Naive B cell (primary cell): ENCODE data around the gene BMI1. TPM values are rescaled to one million over a fixed set of nuclear protein-coding genes. Genes with fewer than 3 reads are reported as not detected.
"Not testable (repeated sequence)": the region's sequence is repeated elsewhere in the genome, so short reads cannot be mapped to it uniquely, and the experiment has no call there.

ENCODE experiments used
- ATAC-seq, 2 donors: fragments of 150-1000 bp; cut with Tn5 transposase; 2 replicates each; pipeline ENCODE4 v1.10.0; 2021; ENCODE audit warnings: low read depth in 2 of 2, mild to moderate bottlenecking in 2 of 2, moderate library complexity in 2 of 2
- DNase-seq: peaks from one replicate; pipeline ENCODE4 v3.0.0; 2022
- H3K27ac Mint-ChIP-seq, 6 donors: one replicate each; pipeline ENCODE4 v1.8.0; 2020 to 2022; ENCODE audit warnings: mild to moderate bottlenecking in 6 of 6, mixed read lengths in 6 of 6, moderate library complexity in 5 of 6, inconsistent platforms in 2 of 6
- H3K27me3 Mint-ChIP-seq, 3 donors: one replicate each; pipeline ENCODE4 v1.8.0; 2021 to 2022; ENCODE audit warnings: mixed read lengths in 3 of 3, mild to moderate bottlenecking in 1 of 3
- H3K36me3 Mint-ChIP-seq, 2 donors: one replicate each; pipeline ENCODE4 v1.8.0; 2020 to 2022; ENCODE audit warnings: mixed read lengths in 2 of 2, inconsistent platforms in 1 of 2, mild to moderate bottlenecking in 1 of 2
- H3K4me1 Mint-ChIP-seq, 3 donors: one replicate each; pipeline ENCODE4 v1.8.0; 2020 to 2022; ENCODE audit warnings: mixed read lengths in 3 of 3, inconsistent platforms in 1 of 3, mild to moderate bottlenecking in 1 of 3, moderate library complexity in 1 of 3
- H3K4me3 Mint-ChIP-seq, 8 donors: one replicate each; pipeline ENCODE4 v1.8.0; 2020 to 2022; ENCODE audit warnings: mild to moderate bottlenecking in 8 of 8, mixed read lengths in 8 of 8, moderate library complexity in 8 of 8, inconsistent platforms in 2 of 8
- H3K9me3 Mint-ChIP-seq, 7 donors: one replicate each; pipeline ENCODE4 v1.8.0; 2020 to 2022; ENCODE audit warnings: mixed read lengths in 7 of 7, mild to moderate bottlenecking in 5 of 7, inconsistent platforms in 2 of 7, moderate library complexity in 1 of 7
- polyA plus RNA-seq, 6 donors: library from polyadenylated mRNA; unstranded; fragments of 300-500 nt; fragmentation: Illumina TruSeq; gene quantifications; one replicate each; pipeline ENCODE4 v1.2.3, GENCODE V29; 2021; ENCODE audit warnings: low read depth in 6 of 6

Gene BMI1
- polyA plus RNA-seq: 10 to 100 TPM; 28.3 to 45.7 (median 33.3) TPM

GRCh38 chr10:22320591-22321155 is at the start of gene BMI1:
Gene BMI1, plus strand, starts transcription at chr10:22321099. Its CDS starts 5,351 bp downstream, at chr10:22326450.
- Mint-ChIP-seq H3K27me3 (peaks cover 0 to 5% (median 0%) of the 10 kb centered on the region in 3 donors), H3K4me1 (peaks cover 39 to 61% (median 39%) of the 10 kb centered on the region in 3 donors), H3K9me3 (peaks cover 0 to 4% (median 0%) of the 10 kb centered on the region in 7 donors), H3K4me3 (peak within 1 kb of the TSS; percentile 92 to 97 (median 94)), H3K36me3 (peaks cover 0 to 7% of the 10 kb centered on the region in 2 donors), H3K27ac (peak within 1 kb of the TSS; percentile 87 to 98 (median 96))
- peak; percentile 59 for DNase-seq
- ATAC-seq: peak; percentile 17 to 26

- DNase-seq: no peak
- Mint-ChIP-seq H3K4me3 (no peak overlapping the region), H3K36me3 (no peaks in the 10 kb centered on the region)
Observed at GRCh38 chr10:22271786-22272185, 49.1 kb upstream of the BMI1 start.

DNA sequence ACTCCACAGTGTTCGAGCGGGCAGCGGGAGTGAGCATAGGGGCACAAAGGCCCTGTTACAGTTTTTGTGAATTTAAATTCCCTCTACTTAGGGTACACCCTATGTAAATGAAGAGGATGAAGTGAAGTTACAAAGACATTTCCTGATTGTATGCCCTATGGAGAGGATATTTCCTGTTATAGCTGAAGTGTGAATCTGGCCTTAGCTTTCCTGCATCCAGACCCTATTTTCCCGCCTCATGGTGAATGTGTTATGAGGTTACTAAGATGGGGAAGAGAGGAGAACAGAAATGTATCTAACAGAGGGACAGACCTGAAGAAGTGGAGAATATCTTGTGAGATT is 42.5 kb upstream of the BMI1 start:
- Mint-ChIP-seq H3K4me1 (no peaks in the 10 kb centered on the region), H3K27ac (no peak overlapping the region), H3K9me3 (no peaks in the 10 kb centered on the region), H3K27me3 (peaks cover 10 to 14% (median 13%) of the 10 kb centered on the region in 3 donors), H3K4me3 (peak overlapping the region in 1 of 8 donors; percentile 85), H3K36me3 (no peaks in the 10 kb centered on the region)
- ATAC-seq (no peak), DNase-seq (no peak)

More at GRCh38 chr10:22271786-22272185, 49.1 kb upstream of the BMI1 start:
- no peak overlapping the region for H3K27ac Mint-ChIP-seq
- H3K4me1 Mint-ChIP-seq: peaks cover 0 to 2% (median 0%) of the 10 kb centered on the region in 3 donors
- no peak for ATAC-seq
- no peaks in the 10 kb centered on the region for H3K9me3 Mint-ChIP-seq
- H3K27me3 Mint-ChIP-seq: peaks cover 4 to 5% (median 4%) of the 10 kb centered on the region in 3 donors

DNA sequence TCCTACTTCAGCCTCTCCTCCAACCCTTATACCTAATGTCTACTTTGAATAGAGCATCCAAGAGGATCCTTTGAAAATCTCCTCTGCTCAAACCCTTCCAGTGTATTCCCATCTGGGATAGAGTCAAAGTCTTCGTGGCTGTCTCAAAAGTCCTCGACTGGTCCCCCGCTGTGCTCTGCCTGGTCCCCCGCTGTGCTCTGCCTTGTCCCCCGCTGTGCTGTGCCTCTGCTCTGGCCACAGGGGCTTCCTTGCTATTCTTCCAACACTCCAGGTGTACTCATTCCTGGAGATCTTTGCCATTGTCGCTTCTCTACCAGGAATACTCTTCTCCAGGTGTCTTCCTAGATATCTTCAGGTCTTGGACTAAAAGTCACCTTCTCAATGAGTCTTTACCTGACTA is 40.8 kb upstream of the BMI1 start:
- no peaks in the 10 kb centered on the region for H3K36me3 Mint-ChIP-seq
- ATAC-seq (no peak), DNase-seq (no peak)
- H3K9me3 Mint-ChIP-seq: no peaks in the 10 kb centered on the region
- H3K4me3 Mint-ChIP-seq: no peak overlapping the region
- H3K4me1 Mint-ChIP-seq: no peaks in the 10 kb centered on the region
- H3K27ac Mint-ChIP-seq: no peak overlapping the region
- H3K27me3 Mint-ChIP-seq: peaks cover 10 to 14% (median 13%) of the 10 kb centered on the region in 3 donors

DNA sequence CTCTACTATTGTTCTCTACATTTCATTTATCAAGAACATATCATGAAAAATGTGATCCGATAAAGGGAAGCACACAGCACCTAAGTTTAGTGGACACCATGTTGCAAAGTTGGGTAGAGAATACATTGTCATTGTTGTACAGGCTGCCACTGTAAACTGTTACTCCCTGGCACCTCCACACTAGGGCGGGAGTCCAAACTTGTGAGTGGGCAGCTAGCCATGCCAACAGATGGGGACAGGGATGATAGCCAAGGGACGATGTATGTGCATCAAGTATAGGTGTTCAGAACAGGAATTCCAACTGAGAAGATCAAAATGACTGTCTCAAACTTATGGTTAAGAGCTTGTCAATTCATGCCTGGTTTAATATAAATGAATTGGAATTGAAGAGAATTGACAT is 35.8 kb upstream of the BMI1 start:
- Mint-ChIP-seq H3K27me3 (peaks cover 3 to 11% (median 3%) of the 10 kb centered on the region in 3 donors), H3K27ac (no peak overlapping the region), H3K36me3 (no peaks in the 10 kb centered on the region), H3K9me3 (peaks cover 0 to 4% (median 0%) of the 10 kb centered on the region in 7 donors), H3K4me1 (no peaks in the 10 kb centered on the region), H3K4me3 (no peak overlapping the region)
- no peak for ATAC-seq
- DNase-seq: no peak

DNA sequence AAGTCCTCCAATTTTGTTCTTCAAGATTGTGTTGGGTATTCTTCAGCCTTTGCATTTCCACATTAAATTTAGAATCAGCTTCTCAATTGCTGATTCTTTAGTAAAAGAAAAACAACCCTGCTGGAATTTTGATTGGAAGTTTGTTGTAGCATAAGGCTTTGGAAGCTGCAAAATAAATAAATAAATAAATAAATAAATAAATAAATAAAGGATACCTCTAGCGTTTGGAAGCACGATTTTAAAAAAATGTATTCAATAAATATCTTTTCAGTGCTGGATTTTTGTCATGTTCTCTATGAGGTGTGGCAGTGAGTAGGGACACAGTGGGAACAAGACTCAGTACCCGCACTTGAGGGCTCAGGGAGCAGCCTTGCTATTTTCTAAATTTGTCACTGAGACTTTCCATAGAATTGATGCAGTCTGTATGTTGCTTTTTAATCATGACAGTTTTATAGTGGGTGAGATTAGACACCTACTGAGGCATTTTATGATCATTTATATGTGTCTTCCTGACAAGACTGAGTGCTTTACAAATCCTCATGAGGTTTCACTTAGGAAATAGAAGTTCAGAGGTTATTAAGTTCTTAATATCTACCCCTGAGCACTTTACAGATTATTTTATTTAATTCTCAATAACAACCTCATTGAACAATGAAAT is 27.0 kb upstream of the BMI1 start:
- ATAC-seq: no peak
- no peak for DNase-seq
- H3K27me3 Mint-ChIP-seq: peaks cover 0 to 27% (median 22%) of the 10 kb centered on the region in 3 donors
- H3K4me1 Mint-ChIP-seq: no peaks in the 10 kb centered on the region
- no peaks in the 10 kb centered on the region for H3K36me3 Mint-ChIP-seq
- H3K9me3 Mint-ChIP-seq: peaks cover 0 to 15% (median 0%) of the 10 kb centered on the region in 7 donors
- no peak overlapping the region for H3K4me3 Mint-ChIP-seq
- H3K27ac Mint-ChIP-seq: no peak overlapping the region

DNA sequence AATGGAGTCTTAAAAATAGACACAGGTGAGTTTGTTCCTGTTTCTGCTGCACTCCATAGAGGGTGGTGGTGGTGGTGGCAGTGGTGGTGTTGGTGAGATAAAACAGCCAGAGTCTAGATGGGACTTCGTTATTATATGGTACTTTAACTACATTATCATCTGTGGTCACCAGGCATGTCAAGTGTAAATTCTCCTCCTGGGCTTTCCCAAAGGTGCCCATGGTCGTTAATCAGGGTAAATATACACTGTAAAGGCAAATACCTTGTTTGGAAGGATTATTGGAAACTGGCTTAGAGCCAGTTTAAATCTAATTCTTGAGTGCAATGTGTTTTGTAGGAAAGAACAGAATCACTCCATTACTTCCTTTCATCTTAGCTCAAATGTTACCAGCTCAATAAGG is 26.2 kb upstream of the BMI1 start:
- no peaks in the 10 kb centered on the region for H3K4me1 Mint-ChIP-seq
- DNase-seq: no peak
- H3K27me3 Mint-ChIP-seq: peaks cover 0 to 27% (median 18%) of the 10 kb centered on the region in 3 donors
- H3K36me3 Mint-ChIP-seq: no peaks in the 10 kb centered on the region
- peaks cover 0 to 15% (median 0%) of the 10 kb centered on the region in 7 donors for H3K9me3 Mint-ChIP-seq
- no peak for ATAC-seq
- H3K27ac Mint-ChIP-seq: no peak overlapping the region
- H3K4me3 Mint-ChIP-seq: no peak overlapping the region

DNA sequence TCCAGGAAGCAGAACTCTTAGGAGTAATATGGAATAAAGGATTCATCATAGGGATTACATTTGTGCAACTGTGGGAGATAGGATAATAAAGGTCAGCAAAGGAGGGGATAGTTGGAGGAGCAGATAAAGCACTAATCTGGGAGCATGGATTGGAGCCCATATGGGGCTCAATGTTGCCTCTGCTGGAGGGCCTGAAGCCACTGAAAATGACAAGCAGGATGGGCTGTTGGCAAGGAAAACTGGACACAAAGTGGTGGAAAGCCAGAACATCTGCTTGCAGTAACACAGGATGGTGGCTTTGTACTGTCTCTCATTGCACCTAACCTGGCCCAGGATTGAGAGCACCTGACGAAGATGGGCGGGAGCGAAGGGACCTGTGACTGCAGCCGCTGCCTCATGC is 19.7 kb upstream of the BMI1 start:
- no peaks in the 10 kb centered on the region for H3K4me1 Mint-ChIP-seq
- no peak overlapping the region for H3K4me3 Mint-ChIP-seq
- H3K27me3 Mint-ChIP-seq: peaks cover 5 to 26% (median 26%) of the 10 kb centered on the region in 3 donors
- H3K27ac Mint-ChIP-seq: peak overlapping the region in 1 of 6 donors; percentile 83
- no peaks in the 10 kb centered on the region for H3K36me3 Mint-ChIP-seq
- ATAC-seq: no peak
- DNase-seq: no peak
- no peaks in the 10 kb centered on the region for H3K9me3 Mint-ChIP-seq

DNA sequence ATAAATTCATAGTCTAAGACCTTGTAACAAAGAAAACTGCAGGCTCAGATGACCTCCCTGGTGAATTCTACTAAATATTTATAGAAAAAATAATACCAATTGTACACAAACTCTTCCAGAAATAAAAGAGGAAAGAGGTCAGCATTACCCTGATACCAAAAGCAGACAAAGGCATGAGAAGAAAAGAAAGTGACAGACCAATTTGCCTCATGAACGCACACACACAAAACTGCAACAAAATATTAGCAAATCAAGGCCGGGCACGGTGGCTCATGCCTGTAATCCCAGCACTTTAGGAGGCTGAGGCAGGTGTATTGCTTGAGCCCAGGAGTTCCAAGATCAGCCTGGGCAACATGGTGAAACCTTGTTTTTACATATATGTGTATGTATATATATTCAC is 17.4 kb upstream of the BMI1 start:
- Mint-ChIP-seq H3K9me3 (no peaks in the 10 kb centered on the region), H3K27ac (no peak overlapping the region), H3K4me3 (no peak overlapping the region), H3K36me3 (no peaks in the 10 kb centered on the region), H3K4me1 (no peaks in the 10 kb centered on the region), H3K27me3 (peaks cover 5 to 14% (median 10%) of the 10 kb centered on the region in 3 donors)
- DNase-seq (no peak), ATAC-seq (no peak)

- Mint-ChIP-seq H3K9me3 (no peaks in the 10 kb centered on the region), H3K4me1 (no peaks in the 10 kb centered on the region), H3K4me3 (no peak overlapping the region), H3K27ac (no peak overlapping the region), H3K36me3 (no peaks in the 10 kb centered on the region), H3K27me3 (peaks cover 5 to 14% (median 8%) of the 10 kb centered on the region in 3 donors)
- DNase-seq: no peak
- ATAC-seq: no peak
Observed at GRCh38 chr10:22305721-22306120, 15.2 kb upstream of the BMI1 start.

- peaks cover 0 to 9% (median under 1%) of the 10 kb centered on the region in 3 donors for H3K27me3 Mint-ChIP-seq
- ATAC-seq (no peak), DNase-seq (no peak)
- no peaks in the 10 kb centered on the region for H3K9me3 Mint-ChIP-seq
- no peaks in the 10 kb centered on the region for H3K4me1 Mint-ChIP-seq
- no peak overlapping the region for H3K4me3 Mint-ChIP-seq
- H3K27ac Mint-ChIP-seq: no peak overlapping the region
- H3K36me3 Mint-ChIP-seq: no peaks in the 10 kb centered on the region
Observed at GRCh38 chr10:22308390-22308789, 12.5 kb upstream of the BMI1 start.

DNA sequence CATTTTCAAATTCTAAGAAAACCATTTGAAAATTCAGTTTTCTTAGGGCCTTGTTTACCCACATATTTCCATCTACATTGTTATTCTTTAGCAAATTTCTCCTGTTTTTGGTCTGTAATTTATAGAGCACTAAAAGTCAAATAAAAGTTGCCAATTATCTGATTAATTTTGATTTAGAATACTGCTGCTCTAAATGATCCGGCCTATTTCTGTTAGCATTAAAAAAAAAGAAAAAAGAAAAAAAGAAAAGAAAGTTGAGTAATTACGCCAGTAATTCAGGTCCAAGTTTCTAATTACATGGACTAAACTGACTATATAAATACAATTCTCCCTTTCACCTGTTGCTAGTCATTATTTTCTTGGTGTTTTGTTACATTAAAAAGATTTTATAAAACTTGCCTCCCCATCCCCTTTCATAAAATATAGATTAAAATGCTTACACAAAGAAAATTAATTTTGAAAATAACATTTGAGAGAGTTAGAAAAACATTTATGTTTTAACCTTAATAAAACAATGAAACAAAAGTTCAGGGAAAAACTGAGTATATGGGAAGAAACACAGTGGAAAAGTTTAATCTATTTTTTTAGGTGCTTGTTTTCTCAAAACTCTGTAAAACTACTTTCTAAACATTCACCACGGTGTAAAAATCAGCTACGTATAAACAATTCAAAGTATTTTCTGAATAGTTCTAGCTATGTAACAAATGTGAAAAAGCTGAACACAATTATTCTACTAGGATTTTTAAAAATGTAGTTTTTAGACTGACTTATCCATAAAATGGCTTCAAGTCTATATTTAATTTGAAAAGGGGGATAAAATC is 11.5 kb upstream of the BMI1 start:
- Mint-ChIP-seq H3K4me3 (no peak overlapping the region), H3K9me3 (no peaks in the 10 kb centered on the region), H3K4me1 (no peaks in the 10 kb centered on the region), H3K27ac (no peak overlapping the region), H3K27me3 (peaks cover 0 to 9% (median 0%) of the 10 kb centered on the region in 3 donors), H3K36me3 (no peaks in the 10 kb centered on the region)
- ATAC-seq (no peak), DNase-seq (no peak)

GRCh38 chr10:22310012-22310411 is 10.9 kb upstream of the BMI1 start:
- H3K4me1 Mint-ChIP-seq, DNase-seq, H3K36me3 Mint-ChIP-seq, H3K9me3 Mint-ChIP-seq, H3K4me3 Mint-ChIP-seq, H3K27ac Mint-ChIP-seq, H3K27me3 Mint-ChIP-seq, ATAC-seq: not testable (repeated sequence)
